NCI-H2196 (cell line): ENCODE measurements around the gene CCDC83.

Source experiments
- DNase-seq: peaks from one replicate; lab custom pipeline; 2025; ENCODE audit not compliant: unreplicated experiment; lab: John Stamatoyannopoulos, UW

The CCDC83 gene

GRCh38 chr11:85855341-85855656, at the start of gene CCDC83:
CCDC83 (plus strand) TSS chr11:85855383; CDS start chr11:85865124, 9,741 bp downstream.
- no peak for DNase-seq

- no peak for DNase-seq
These were observed 49.8 kb upstream of the CCDC83 start for GRCh38 chr11:85805387-85805786.

- no peak for DNase-seq
These were observed 49.2 kb upstream of the CCDC83 start for GRCh38 chr11:85806016-85806415.

DNA sequence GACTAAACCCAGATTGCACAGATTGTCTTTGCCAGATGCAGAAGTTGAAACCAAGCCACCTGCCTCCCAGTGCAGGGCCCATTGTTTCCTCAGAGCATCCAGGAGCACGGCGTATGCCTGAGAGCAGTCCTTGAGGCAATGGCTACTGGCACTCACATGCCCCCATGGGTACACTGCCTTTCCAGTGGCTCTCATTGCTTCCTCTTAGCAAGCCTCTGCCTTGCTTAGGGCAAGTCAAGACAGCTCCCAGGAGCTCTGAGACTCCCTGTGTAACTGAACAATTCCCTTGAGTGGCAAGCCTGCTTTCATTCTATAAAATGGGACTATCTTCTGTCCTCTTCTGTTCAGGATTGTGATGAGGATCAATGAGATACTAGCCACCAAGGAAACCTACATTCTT, 48.3 kb upstream of the CCDC83 start:
- peak; percentile 19 for DNase-seq

DNA sequence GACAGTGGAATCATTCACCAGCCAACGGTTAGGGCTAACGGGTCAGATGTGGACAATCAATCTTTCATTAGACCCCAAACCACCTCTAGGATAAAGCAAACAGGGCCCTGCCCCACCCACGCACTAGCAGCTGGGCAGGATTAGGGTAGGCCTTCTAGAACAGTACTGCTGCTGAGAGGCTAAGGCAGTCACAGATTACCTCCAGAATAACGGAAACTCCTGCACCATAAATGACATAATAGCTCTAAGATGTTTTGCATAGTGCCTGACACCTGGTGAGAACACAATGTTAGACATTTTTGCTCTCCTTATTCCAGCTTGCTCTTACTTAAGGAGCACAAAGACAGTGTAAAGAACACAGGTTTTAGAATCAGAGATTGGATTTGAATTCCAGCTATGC, 46.0 kb upstream of the CCDC83 start:
- DNase-seq: no peak

- DNase-seq: no peak
These were observed 45.3 kb upstream of the CCDC83 start for GRCh38 chr11:85809863-85810262.

DNA sequence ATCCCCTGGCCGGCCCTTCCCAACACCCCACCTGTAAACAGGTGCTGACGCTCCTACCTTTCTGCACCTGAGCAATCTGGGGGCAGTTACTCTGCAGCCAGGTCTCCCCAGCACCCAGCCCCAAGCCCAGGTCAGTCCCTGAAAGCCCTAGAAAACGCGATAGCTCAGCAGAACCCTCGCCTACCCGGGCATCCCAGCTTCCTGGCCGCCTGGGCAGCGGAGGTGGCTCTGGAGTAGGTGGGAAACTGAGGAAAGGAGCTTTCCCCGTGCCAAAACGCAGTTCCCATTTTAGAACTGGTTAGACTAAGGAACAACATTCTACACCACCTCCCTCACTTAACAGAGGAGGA, 44.7 kb upstream of the CCDC83 start:
- DNase-seq: no peak

- peak; percentile 81 for DNase-seq
These were observed 44.1 kb upstream of the CCDC83 start, which contains the start of gene SYTL2 for GRCh38 chr11:85810871-85811611. SYTL2 (minus strand) TSS chr11:85811141; CDS start chr11:85757725, 53,416 bp downstream.

GRCh38 chr11:85811624-85812023, 43.6 kb upstream of the CCDC83 start:
- no peak for DNase-seq

DNA sequence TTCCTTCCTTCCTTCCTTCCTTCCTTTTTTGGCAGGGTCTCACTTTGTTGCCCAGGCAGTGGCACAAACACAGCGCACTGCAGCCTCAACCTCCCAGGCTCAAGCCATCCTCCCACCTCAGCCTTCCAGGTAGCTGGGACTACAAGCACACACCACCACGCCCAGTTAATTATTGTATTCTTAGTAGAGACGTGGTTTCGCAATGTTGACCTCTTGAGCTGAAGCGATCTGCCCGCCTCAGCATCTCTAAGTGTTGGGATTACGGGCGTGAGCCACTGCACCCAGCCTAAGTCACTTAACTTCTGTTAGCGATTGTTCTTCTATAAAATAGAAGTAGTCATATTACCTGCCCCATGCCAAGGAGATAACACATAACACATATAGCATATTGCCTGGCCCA, 41.5 kb upstream of the CCDC83 start:
- peak; percentile 51 for DNase-seq

DNA sequence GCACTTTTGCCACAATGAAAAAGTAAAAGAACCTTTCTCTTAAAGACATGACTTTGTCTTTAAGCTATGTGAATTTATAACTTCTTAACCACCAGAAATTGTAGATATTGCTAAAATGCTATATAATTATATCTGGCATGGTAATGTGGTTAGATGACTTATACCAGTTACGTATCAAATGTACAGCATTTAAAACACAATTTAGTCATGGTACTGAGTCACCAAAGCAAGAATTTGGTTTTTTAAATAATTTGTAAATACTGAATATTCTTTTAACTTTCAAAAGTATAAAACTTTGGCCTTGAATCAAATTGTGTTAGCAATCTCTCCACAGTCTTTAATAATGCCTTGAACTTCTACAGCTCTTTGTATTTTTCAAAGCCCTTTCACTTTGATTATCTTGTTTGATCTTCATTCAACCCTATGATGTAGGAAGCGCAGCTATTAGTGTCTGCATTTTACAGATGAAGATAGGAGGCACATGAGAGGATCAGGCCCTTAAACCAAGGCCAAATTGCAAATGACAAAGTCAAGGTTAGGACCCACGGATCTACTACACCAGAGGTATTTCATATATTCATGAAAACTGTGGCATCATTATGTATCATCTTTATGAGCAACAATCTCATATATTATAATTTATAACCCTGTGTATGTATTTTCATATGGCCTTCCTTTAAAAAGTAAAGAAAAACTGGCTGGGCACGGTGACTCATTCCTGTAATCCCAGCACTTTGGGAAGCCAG, 39.8 kb upstream of the CCDC83 start:
- no peak for DNase-seq

GRCh38 chr11:85819441-85819840, 35.7 kb upstream of the CCDC83 start:
- no peak for DNase-seq

DNA sequence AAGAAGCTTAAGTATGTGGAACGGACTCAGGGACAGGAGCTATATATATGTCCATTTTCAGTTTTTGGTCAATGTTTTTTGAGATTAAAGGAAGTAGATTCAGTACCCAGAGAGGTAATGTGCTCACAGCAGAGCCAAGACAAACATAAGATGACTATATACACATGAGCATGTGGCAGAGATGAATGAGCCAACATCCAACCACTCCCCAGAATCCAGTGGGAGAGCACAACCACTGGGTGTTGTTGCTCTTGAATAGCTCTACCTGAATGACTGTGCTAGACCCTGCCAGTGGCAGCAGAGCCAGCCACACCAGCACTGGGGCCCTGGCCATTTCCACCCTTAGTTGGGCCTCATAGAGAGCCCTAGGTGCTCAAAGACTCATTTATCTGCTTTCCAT, 33.5 kb upstream of the CCDC83 start:
- no peak for DNase-seq

DNA sequence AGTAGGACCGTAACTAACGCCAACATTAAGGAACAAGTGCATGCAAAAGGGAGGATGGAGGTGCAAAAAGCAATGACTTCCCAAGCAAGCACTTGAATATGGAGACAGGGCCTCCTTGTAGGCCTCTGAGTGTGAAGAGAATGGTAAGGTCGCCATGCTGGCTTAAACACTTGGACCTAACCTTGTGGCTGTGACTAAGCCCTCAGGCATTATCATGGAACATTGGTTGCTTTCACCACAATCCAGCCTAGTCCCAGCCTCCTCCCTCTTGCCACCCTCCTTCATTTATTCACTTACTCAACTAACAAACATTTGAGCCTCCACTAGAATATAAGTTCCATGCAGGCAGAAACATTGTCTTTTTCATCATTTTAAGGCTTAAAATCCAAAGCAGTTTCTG, 32.4 kb upstream of the CCDC83 start:
- no peak for DNase-seq

- no peak for DNase-seq
These were observed 31.4 kb upstream of the CCDC83 start for GRCh38 chr11:85823816-85824215.

DNA sequence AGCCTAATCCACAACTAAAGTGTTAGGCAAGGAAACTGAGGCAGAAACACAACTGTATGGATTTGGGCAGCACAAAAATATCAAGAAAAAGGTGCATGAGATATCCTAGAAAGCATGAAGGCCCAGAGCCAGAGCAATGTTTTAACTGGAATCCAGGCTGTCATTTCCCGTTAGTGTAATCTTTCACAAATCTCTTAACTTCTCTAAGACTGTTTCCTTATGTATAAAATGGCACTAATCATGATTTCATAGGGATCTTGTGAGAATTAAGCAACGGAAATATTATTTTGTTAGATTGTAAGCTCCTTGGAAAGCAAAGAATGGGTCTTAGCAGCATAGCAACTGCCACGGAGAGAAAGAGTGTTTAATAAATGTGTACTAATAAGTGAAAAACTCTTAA, 29.6 kb upstream of the CCDC83 start:
- DNase-seq: no peak

DNA sequence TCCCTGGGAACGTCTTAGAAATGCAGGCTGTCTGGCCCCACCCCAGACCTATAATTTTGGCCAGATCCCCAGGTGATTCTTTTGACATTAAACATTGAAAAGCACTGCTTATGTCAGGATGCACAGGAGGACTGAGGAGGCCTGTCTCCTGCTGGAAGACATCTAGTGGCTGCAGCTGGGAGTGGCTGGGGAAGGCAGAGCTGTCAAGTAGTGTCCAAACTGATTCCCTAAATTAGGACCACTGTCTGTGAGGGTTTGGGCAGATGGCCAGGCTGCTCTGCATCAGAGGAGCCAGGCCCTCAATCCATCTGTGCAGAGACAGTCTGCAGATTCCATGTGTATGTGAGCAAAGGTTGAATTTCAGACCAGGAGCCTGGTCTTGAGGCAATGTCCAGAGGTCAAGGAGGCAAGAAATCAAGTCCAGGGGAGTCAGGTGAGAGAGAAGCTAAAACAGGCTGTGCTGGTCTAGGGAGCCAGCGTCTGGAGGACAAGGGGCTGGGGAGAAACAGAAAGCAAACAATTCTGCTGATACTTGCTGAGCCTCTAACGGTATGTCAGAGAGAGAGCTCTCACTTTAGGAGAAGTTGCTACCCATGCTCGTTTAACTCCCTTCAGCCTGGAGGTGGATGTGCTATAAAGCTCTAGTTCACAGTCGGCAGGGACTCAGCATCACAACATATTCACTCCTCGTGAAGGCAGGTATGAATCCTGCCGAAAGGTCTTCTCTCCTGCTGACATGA, 28.9 kb upstream of the CCDC83 start:
- DNase-seq: peak; percentile 33

GRCh38 chr11:85827748-85828639, 27.2 kb upstream of the CCDC83 start:
- DNase-seq: peak; percentile 68

DNA sequence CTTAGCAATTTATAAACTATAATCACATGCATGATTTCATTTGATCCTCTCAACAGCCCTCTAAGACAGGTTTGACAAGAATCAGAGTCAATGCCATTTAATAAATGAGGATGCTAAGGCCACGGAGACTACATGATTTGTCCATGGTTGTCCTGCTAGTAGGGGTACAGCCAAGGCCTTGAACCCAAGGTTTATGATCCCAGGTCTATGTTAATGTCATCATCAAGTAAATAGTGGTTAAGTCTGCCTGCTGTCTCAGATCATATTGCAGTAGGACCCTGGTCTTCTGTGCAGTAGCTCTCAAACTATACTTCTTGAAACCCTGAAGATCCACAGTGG, 26.6 kb upstream of the CCDC83 start:
- peak; percentile 67 for DNase-seq

GRCh38 chr11:85829172-85829571, 26.0 kb upstream of the CCDC83 start:
- no peak for DNase-seq

DNA sequence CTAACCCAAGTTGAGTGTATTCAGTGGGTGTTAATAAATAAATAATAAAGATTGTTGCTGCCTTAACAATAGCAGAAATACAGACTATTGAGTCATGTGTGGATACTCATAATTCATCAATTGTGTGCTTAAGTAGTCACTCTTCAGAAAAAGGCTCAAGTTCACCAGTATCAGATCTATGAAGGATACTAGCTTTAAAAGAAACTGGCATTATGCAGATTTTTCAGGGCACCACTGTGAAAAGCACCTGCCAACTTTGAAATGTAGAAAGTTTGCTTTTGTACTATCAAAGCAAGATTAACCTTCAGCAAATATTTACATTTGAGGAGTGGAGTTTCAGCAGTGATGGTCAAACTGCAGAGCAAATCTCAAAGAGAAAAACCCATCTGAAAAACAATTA, 24.1 kb upstream of the CCDC83 start:
- DNase-seq: peak; percentile 52
